CD4-positive, alpha-beta T cell (primary cell): ENCODE data around the gene PRR5L. TPM values are rescaled to one million over a fixed set of nuclear protein-coding genes. Genes with fewer than 3 reads are reported as not detected.

ENCODE experiments used
- ATAC-seq: fragments of 200-7000 bp; cut with Tn5 transposase; one replicate; pipeline ENCODE4 v1.10.0; 2022; ENCODE audit warnings: mild to moderate bottlenecking; ENCODE audit not compliant: poor library complexity
- CTCF ChIA-PET: fragments of 350-600 bp; sonication (Branson Sonifier 250); formaldehyde crosslinking; loops from one replicate; lab custom pipeline; 2021; ENCODE audit warnings: antibody characterized with exemption, inconsistent platforms; lab: Charles Lee
- POLR2A ChIA-PET: fragments of 350-600 bp; sonication (Branson Sonifier 250); formaldehyde crosslinking; loops from one replicate; lab custom pipeline; 2021; ENCODE audit warnings: antibody characterized with exemption, inconsistent platforms; lab: Charles Lee
- DNase-seq, 14 experiments: peaks; one replicate each; pipeline ENCODE4 v3.0.0-alpha.2; 2013 to 2020; ENCODE audit warnings: mixed read lengths in 2 of 14
- H3K27ac ChIP-seq, 2 donors: one replicate each; pipeline versions ENCODE4 v1.5.1 to v1.7.0; 2013; ENCODE audit warnings: low read length in 2 of 2, low read depth in 1 of 2, mild to moderate bottlenecking in 1 of 2
- H3K27me3 ChIP-seq, 2 experiments: 1 replicate in 1 of 2; 2 replicates in 1 of 2; pipeline versions ENCODE4 v1.6.1 to v1.7.0; 2013; ENCODE audit warnings: low read length in 2 of 2, control low read depth in 1 of 2, mild to moderate bottlenecking in 1 of 2, moderate library complexity in 1 of 2; ENCODE audit not compliant: insufficient read depth in 2 of 2, control insufficient read depth in 1 of 2
- H3K36me3 ChIP-seq: one replicate; pipeline ENCODE4 v1.6.1; 2013; ENCODE audit warnings: low read length, control low read depth; ENCODE audit not compliant: insufficient read depth
- H3K4me1 ChIP-seq: one replicate; pipeline ENCODE4 v1.6.1; 2013; ENCODE audit warnings: low read length, control low read depth; ENCODE audit not compliant: insufficient read depth
- H3K4me3 ChIP-seq: one replicate; pipeline ENCODE4 v1.5.1; 2013; ENCODE audit warnings: mild to moderate bottlenecking, low read length, moderate library complexity
- H3K9me3 ChIP-seq, 2 experiments: 1 replicate in 1 of 2; 2 replicates in 1 of 2; pipeline versions ENCODE4 v1.6.1 to v1.7.0; 2013; ENCODE audit warnings: low read length in 2 of 2, mild to moderate bottlenecking in 2 of 2, control low read depth in 1 of 2, moderate library complexity in 1 of 2; ENCODE audit not compliant: control insufficient read depth in 1 of 2, insufficient read depth in 1 of 2
- H3K27ac Mint-ChIP-seq: one replicate; pipeline ENCODE4 v1.8.0; 2020; ENCODE audit warnings: mixed read lengths
- H3K27me3 Mint-ChIP-seq: one replicate; pipeline ENCODE4 v1.8.0; 2021; ENCODE audit warnings: mixed read lengths
- H3K36me3 Mint-ChIP-seq: one replicate; pipeline ENCODE4 v1.8.0; 2021; ENCODE audit warnings: low read depth, mixed read lengths
- H3K4me1 Mint-ChIP-seq: one replicate; pipeline ENCODE4 v1.8.0; 2021; ENCODE audit warnings: low read depth, mixed read lengths
- H3K4me3 Mint-ChIP-seq: one replicate; pipeline ENCODE4 v1.8.0; 2020; ENCODE audit warnings: mild to moderate bottlenecking, mixed read lengths
- H3K9me3 Mint-ChIP-seq: one replicate; pipeline ENCODE4 v1.8.0; 2020; ENCODE audit warnings: mixed read lengths
- CTCF ChIP-seq: fragments of 200-600 bp; IDR thresholded peaks from one replicate; pipeline ENCODE4 v1.8.0; 2022; ENCODE audit warnings: antibody characterized with exemption, mild to moderate bottlenecking
- intact Hi-C, 2 experiments: fragments of 100-400 bp; cut with DNase I in 1 of 2; cut with micrococcal nuclease in 1 of 2; formaldehyde crosslinking; loops; one replicate each; pipeline versions ENCODE4 v1.15.1 to v1.9.0; 2023 to 2025; cut with DNase I, micrococcal nuclease
- total RNA-seq, 174 experiments: library from RNA in 2 of 174; stranded (reverse) in 2 of 174; gene quantifications; one replicate each; pipeline ENCODE4 v1.2.3 and lab custom pipeline; 2021 to 2026

PRR5L gene
- total RNA-seq, 2 experiments from 2014 or later, result 5.4 to 7.6 TPM

GRCh38 chr11:36326524-36327419 is 30.7 kb downstream of the PRR5L start:
- Mint-ChIP-seq H3K27ac (no peak overlapping the region), H3K27me3 (peaks cover 4% of the 10 kb centered on the region), H3K9me3 (no peaks in the 10 kb centered on the region), H3K4me1 (no peaks in the 10 kb centered on the region), H3K4me3 (no peak overlapping the region), H3K36me3 (no peaks in the 10 kb centered on the region)
- no peak for ATAC-seq
- TF ChIP-seq CTCF, result no peak
- H3K27me3 ChIP-seq, result no peaks in the 10 kb centered on the region
- no peak overlapping the region for H3K27ac ChIP-seq
- DNase-seq, result no peak
- H3K4me3 ChIP-seq, result no peak overlapping the region
- no peaks in the 10 kb centered on the region for H3K36me3 ChIP-seq
- ChIA-PET POLR2A (no interaction called here), CTCF (no interaction called here)
- H3K4me1 ChIP-seq, result no peaks in the 10 kb centered on the region
- H3K9me3 ChIP-seq, result no peaks in the 10 kb centered on the region
- intact Hi-C loops, result no loop called here

GRCh38 chr11:36328966-36329673 is 33.0 kb downstream of the PRR5L start:
- intact Hi-C loops, result no loop called here
- Histone ChIP-seq H3K9me3 (no peaks in the 10 kb centered on the region), H3K27me3 (no peaks in the 10 kb centered on the region), H3K27ac (no peak overlapping the region), H3K4me3 (no peak overlapping the region), H3K36me3 (no peaks in the 10 kb centered on the region), H3K4me1 (no peaks in the 10 kb centered on the region)
- CTCF ChIA-PET, result no interaction called here
- DNase-seq (no peak), ATAC-seq (no peak)
- POLR2A ChIA-PET, result no interaction called here
- Mint-ChIP-seq H3K27ac (no peak overlapping the region), H3K4me3 (no peak overlapping the region), H3K36me3 (no peaks in the 10 kb centered on the region), H3K27me3 (peaks cover 4% of the 10 kb centered on the region), H3K9me3 (no peaks in the 10 kb centered on the region), H3K4me1 (no peaks in the 10 kb centered on the region)
- no peak for TF ChIP-seq CTCF

GRCh38 chr11:36330411-36330810 is 34.3 kb downstream of the PRR5L start:
- intact Hi-C loops, result no loop called here
- H3K27ac ChIP-seq, result no peak overlapping the region
- no peak overlapping the region for H3K4me3 ChIP-seq
- Mint-ChIP-seq H3K27me3 (peaks cover 4% of the 10 kb centered on the region), H3K4me1 (no peaks in the 10 kb centered on the region), H3K27ac (no peak overlapping the region), H3K9me3 (no peaks in the 10 kb centered on the region), H3K36me3 (no peaks in the 10 kb centered on the region), H3K4me3 (no peak overlapping the region)
- no peaks in the 10 kb centered on the region for H3K9me3 ChIP-seq
- no peaks in the 10 kb centered on the region for H3K27me3 ChIP-seq
- no peaks in the 10 kb centered on the region for H3K4me1 ChIP-seq
- no peaks in the 10 kb centered on the region for H3K36me3 ChIP-seq
- ChIA-PET CTCF (no interaction called here), POLR2A (no interaction called here)
- TF ChIP-seq CTCF, result no peak
- DNase-seq (no peak), ATAC-seq (no peak)
